HFFc6 (cell line): ENCODE measurements around the gene DGCR2. TPM values are rescaled to one million over a fixed set of nuclear protein-coding genes. Genes with fewer than 3 reads are reported as not detected.

Source experiments
- DNase-seq: peaks from one replicate; pipeline ENCODE4 v3.0.0-alpha.2; 2018
- H3K27ac Mint-ChIP-seq: 2 replicates; pipeline ENCODE4 v1.8.0; 2020; ENCODE audit warnings: mild to moderate bottlenecking, mixed read lengths
- H3K27me3 Mint-ChIP-seq: 2 replicates; pipeline ENCODE4 v1.8.0; 2021; ENCODE audit warnings: mild to moderate bottlenecking, moderate library complexity, mixed read lengths; ENCODE audit not compliant: insufficient read depth
- H3K36me3 Mint-ChIP-seq: 2 replicates; pipeline ENCODE4 v1.8.0; 2021; ENCODE audit warnings: low read depth, mixed read lengths
- H3K4me1 Mint-ChIP-seq: 2 replicates; pipeline ENCODE4 v1.8.0; 2020; ENCODE audit warnings: low read depth, mixed read lengths
- H3K4me3 Mint-ChIP-seq: 2 replicates; pipeline ENCODE4 v1.8.0; 2020; ENCODE audit warnings: mild to moderate bottlenecking, moderate library complexity, mixed read lengths
- H3K9me3 Mint-ChIP-seq: 2 replicates; pipeline ENCODE4 v1.8.0; 2020; ENCODE audit warnings: mild to moderate bottlenecking, mixed read lengths
- total RNA-seq, 6 experiments: library from RNA; stranded (reverse); fragmentation: NEBNext Ultra II Directional; extraction: Animal tissue kit (Norgen Biotek cat#: 25700); gene quantifications; 2 replicates in 1 of 6; 3 replicates in 5 of 6; pipeline ENCODE4 v1.2.3, GENCODE V29; 2021
- TF ChIP-seq, protein P1 (sequence below): fragments of 200-600 bp; sonication (generic); IDR thresholded peaks from 2 replicates; pipeline ENCODE4 v1.5.0; 2021; ENCODE audit warnings: antibody characterized with exemption, mild to moderate bottlenecking

DGCR2 gene
- total RNA-seq, 6 experiments from 2014 or later, result 46.1 to 57.9 (median 53.7) TPM

DNA sequence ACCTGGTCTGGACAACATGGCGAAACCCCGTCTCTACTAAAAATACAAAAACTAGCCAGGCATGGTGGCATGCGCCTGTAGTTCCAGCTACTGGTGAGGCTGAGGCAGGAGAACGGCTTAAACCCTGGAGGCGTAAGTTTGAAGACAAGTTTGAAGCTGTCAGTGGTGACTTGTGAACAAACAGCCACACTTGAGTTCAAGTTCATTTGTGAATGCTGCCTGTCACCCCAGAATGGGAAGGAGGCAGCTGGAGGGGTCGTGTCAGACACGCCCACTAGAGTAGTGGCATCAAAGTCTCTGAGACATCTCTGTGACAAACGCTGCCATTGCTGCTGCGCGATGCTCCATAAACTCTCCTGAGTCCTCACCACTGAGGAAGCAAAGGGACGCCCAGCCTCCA is 74.2 kb downstream of the DGCR2 start:
- no peak for DNase-seq
- H3K27ac Mint-ChIP-seq, result no peak overlapping the region
- H3K27me3 Mint-ChIP-seq, result no peaks in the 10 kb centered on the region
- H3K36me3 Mint-ChIP-seq, result peaks cover 46% of the 10 kb centered on the region
- peaks cover 26% of the 10 kb centered on the region for H3K4me1 Mint-ChIP-seq
- TF ChIP-seq, protein P1, sequence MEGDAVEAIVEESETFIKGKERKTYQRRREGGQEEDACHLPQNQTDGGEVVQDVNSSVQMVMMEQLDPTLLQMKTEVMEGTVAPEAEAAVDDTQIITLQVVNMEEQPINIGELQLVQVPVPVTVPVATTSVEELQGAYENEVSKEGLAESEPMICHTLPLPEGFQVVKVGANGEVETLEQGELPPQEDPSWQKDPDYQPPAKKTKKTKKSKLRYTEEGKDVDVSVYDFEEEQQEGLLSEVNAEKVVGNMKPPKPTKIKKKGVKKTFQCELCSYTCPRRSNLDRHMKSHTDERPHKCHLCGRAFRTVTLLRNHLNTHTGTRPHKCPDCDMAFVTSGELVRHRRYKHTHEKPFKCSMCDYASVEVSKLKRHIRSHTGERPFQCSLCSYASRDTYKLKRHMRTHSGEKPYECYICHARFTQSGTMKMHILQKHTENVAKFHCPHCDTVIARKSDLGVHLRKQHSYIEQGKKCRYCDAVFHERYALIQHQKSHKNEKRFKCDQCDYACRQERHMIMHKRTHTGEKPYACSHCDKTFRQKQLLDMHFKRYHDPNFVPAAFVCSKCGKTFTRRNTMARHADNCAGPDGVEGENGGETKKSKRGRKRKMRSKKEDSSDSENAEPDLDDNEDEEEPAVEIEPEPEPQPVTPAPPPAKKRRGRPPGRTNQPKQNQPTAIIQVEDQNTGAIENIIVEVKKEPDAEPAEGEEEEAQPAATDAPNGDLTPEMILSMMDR, result no peak
- H3K9me3 Mint-ChIP-seq, result no peaks in the 10 kb centered on the region
- H3K4me3 Mint-ChIP-seq, result no peak overlapping the region

DNA sequence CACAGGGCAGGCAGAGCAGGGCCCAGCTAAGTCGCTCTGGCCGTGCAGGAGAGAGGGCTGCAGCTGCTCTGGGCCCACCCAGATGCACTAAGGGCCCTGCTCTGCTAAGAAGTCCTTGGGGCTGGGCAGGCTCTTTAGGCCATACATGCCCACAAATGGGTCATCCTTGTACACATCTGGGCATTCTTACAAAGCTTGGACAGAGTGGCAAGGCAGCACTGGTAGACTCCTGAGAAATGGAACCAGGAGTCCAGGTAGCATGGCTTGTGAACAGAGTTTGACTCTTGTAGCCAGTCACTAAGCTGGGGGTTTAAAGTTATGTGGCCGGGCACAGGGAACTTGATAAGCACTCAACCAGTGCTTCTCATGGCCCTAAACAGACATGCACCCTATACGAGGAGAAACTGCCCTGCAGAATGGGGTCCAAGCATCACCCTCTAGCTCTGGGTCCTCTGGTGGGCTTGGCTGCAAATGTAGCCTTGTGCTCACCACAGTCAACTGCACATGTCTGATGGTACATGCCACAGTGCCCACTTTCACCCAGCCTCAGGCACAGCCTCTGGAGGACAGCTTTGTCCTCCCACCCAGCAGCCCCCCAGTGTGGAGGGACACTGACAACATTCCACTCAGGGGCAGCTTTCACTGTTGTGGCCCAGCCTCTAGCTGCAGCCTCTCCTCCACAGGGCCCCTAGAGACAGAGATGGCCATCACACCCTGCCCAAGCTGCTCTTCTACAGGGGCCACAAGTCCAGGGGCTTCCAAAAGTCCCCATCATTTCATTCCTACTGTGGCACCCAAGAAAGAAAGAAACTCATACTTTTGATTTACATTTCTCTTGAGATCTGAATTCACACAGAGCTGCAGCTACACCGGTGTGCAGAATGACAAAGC is 75.2 kb downstream of the DGCR2 start:
- Mint-ChIP-seq H3K9me3 (no peaks in the 10 kb centered on the region), H3K27ac (no peak overlapping the region), H3K4me1 (peaks cover 26% of the 10 kb centered on the region), H3K4me3 (no peak overlapping the region), H3K27me3 (no peaks in the 10 kb centered on the region), H3K36me3 (peaks cover 44% of the 10 kb centered on the region)
- TF ChIP-seq, protein P1, result no peak
- DNase-seq, result no peak

DNA sequence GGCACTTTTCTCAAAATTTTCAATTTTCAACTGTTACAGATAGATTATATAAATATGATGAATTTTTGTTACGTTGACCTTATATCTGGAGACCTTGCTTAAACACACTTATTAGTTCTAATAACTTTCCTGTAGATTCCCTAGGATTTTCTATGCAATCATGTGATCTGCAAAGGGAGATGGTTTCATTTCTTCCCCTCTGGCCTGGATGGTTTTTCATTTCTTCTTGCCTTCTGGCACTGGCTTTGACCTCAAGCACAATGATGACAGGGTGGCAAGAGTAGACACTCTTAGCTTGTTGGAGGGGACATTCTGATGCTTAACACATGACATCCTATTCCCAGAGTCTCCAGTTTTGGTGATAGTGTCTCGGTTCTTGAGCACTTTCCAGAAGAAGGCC is 75.9 kb downstream of the DGCR2 start:
- no peak overlapping the region for H3K27ac Mint-ChIP-seq
- peaks cover 37% of the 10 kb centered on the region for H3K36me3 Mint-ChIP-seq
- TF ChIP-seq, protein P1, result no peak
- H3K9me3 Mint-ChIP-seq, result no peaks in the 10 kb centered on the region
- no peak for DNase-seq
- no peaks in the 10 kb centered on the region for H3K27me3 Mint-ChIP-seq
- peaks cover 26% of the 10 kb centered on the region for H3K4me1 Mint-ChIP-seq
- no peak overlapping the region for H3K4me3 Mint-ChIP-seq

DNA sequence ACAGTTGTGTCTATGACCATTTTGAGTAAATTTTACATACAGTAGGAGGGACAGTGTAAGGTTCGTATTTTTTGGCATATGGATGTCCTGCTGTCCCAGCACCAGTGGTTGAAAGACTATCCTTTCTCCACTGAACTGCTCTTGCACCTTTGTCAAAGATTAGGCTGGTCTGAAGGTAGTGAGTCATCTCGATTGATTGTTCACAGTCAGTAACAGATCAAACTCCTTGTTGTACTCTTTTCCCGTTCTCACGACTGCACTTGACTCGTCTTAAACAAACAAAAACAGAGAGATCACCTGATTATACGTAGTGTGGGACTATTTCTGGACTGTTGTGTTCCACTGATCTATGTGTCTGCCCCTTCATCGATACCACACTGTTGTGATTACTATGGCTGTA is 77.1 kb downstream of the DGCR2 start:
- H3K4me1 Mint-ChIP-seq, result peaks cover 24% of the 10 kb centered on the region
- DNase-seq, result no peak
- H3K4me3 Mint-ChIP-seq, result no peak overlapping the region
- H3K27ac Mint-ChIP-seq, result no peak overlapping the region
- no peaks in the 10 kb centered on the region for H3K27me3 Mint-ChIP-seq
- TF ChIP-seq, protein P1, result no peak
- H3K9me3 Mint-ChIP-seq, result no peaks in the 10 kb centered on the region
- H3K36me3 Mint-ChIP-seq, result peaks cover 35% of the 10 kb centered on the region

DNA sequence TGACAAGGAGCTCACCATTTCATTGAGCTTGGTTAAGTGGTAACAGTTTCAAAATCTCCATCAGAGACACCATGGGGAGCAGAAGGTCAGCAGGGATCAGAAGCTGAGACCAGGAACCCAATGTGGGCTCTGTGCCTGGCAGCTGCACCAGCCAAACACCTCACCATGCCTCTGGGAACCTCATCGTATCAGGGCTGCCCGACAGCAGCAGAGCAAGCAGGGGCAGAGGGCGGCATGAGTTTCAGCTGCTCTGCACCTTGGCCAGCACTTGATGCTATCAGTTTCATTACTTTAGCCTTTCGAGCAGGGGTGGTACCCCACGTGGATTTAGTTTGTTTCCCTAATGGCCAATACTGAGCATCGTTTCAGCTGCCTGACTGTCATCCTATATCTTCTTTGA is 77.8 kb downstream of the DGCR2 start:
- TF ChIP-seq, protein P1, result no peak
- H3K4me1 Mint-ChIP-seq, result peaks cover 18% of the 10 kb centered on the region
- H3K9me3 Mint-ChIP-seq, result no peaks in the 10 kb centered on the region
- no peak overlapping the region; the same call in 1 of the 2 replicates for H3K27ac Mint-ChIP-seq
- H3K27me3 Mint-ChIP-seq, result no peaks in the 10 kb centered on the region
- H3K36me3 Mint-ChIP-seq, result peaks cover 29% of the 10 kb centered on the region
- no peak overlapping the region for H3K4me3 Mint-ChIP-seq
- no peak for DNase-seq
